ENCODE measurements around the gene UBAC2.
A peak's percentile ranks its signal among the peaks of the same experiment; 100 is the strongest.

The UBAC2 gene

GRCh38 chr13:99298056-99298455 lies 97.4 kb downstream of the UBAC2 start:
- Histone ChIP-seq H3K27ac (ENCODE audit: low read depth in 2 of 2, low read length in 2 of 2) (no peak overlapping the region), H3K4me3 (ENCODE audit: low read length in 2 of 2) (no peak overlapping the region), H3K36me3 (ENCODE audit: control insufficient read depth in 2 of 2, insufficient read depth in 2 of 2, low read length in 2 of 2) (peaks cover 0 to 2% of the 10 kb centered on the region in 2 donors), H3K9me3 (ENCODE audit: control insufficient read depth in 2 of 2, low read length in 2 of 2) (no peaks in the 10 kb centered on the region), H3K27me3 (ENCODE audit: control insufficient read depth in 2 of 2, insufficient read depth in 2 of 2, low read length in 2 of 2) (no peaks in the 10 kb centered on the region), H3K9ac (ENCODE audit: low read depth in 1 of 2, low read length in 2 of 2) (no peak overlapping the region), H3K4me1 (ENCODE audit: control insufficient read depth in 2 of 2, insufficient read depth in 2 of 2, low read length in 2 of 2) (peaks cover 8 to 14% of the 10 kb centered on the region in 2 donors)

- no peak overlapping the region for H3K9ac ChIP-seq (ENCODE audit: low read depth in 1 of 2, low read length in 2 of 2)
- H3K27me3 ChIP-seq (ENCODE audit: control insufficient read depth in 2 of 2, insufficient read depth in 2 of 2, low read length in 2 of 2): no peaks in the 10 kb centered on the region
- H3K4me1 ChIP-seq (ENCODE audit: control insufficient read depth in 2 of 2, insufficient read depth in 2 of 2, low read length in 2 of 2): peaks cover under 1 to 9% of the 10 kb centered on the region in 2 donors
- no peaks in the 10 kb centered on the region for H3K9me3 ChIP-seq (ENCODE audit: control insufficient read depth in 2 of 2, low read length in 2 of 2)
- H3K27ac ChIP-seq (ENCODE audit: low read depth in 2 of 2, low read length in 2 of 2): peak overlapping the region in 1 of 2 donors; percentile 44
- H3K4me3 ChIP-seq (ENCODE audit: low read length in 2 of 2): no peak overlapping the region
- peaks cover 0 to 4% of the 10 kb centered on the region in 2 donors for H3K36me3 ChIP-seq (ENCODE audit: control insufficient read depth in 2 of 2, insufficient read depth in 2 of 2, low read length in 2 of 2)
These were observed 98.7 kb downstream of the UBAC2 start for GRCh38 chr13:99299256-99299919.

GRCh38 chr13:99299920-99300341 lies 99.3 kb downstream of the UBAC2 start:
- Histone ChIP-seq H3K36me3 (ENCODE audit: control insufficient read depth in 2 of 2, insufficient read depth in 2 of 2, low read length in 2 of 2) (peaks cover 0 to 7% of the 10 kb centered on the region in 2 donors), H3K9ac (ENCODE audit: low read depth in 1 of 2, low read length in 2 of 2) (no peak overlapping the region), H3K4me3 (ENCODE audit: low read length in 2 of 2) (no peak overlapping the region), H3K9me3 (ENCODE audit: control insufficient read depth in 2 of 2, low read length in 2 of 2) (no peaks in the 10 kb centered on the region), H3K27me3 (ENCODE audit: control insufficient read depth in 2 of 2, insufficient read depth in 2 of 2, low read length in 2 of 2) (no peaks in the 10 kb centered on the region), H3K4me1 (ENCODE audit: control insufficient read depth in 2 of 2, insufficient read depth in 2 of 2, low read length in 2 of 2) (peaks cover 0 to 8% of the 10 kb centered on the region in 2 donors), H3K27ac (ENCODE audit: low read depth in 2 of 2, low read length in 2 of 2) (peak overlapping the region in 1 of 2 donors; percentile 44)

- peaks cover 0 to 5% of the 10 kb centered on the region in 2 donors for H3K36me3 ChIP-seq (ENCODE audit: control insufficient read depth in 2 of 2, insufficient read depth in 2 of 2, low read length in 2 of 2)
- no peaks in the 10 kb centered on the region for H3K27me3 ChIP-seq (ENCODE audit: control insufficient read depth in 2 of 2, insufficient read depth in 2 of 2, low read length in 2 of 2)
- peak overlapping the region; percentile 8 to 14 for H3K9ac ChIP-seq (ENCODE audit: low read depth in 1 of 2, low read length in 2 of 2)
- no peaks in the 10 kb centered on the region for H3K9me3 ChIP-seq (ENCODE audit: control insufficient read depth in 2 of 2, low read length in 2 of 2)
- peak overlapping the region; percentile 32 to 77 for H3K27ac ChIP-seq (ENCODE audit: low read depth in 2 of 2, low read length in 2 of 2)
- H3K4me1 ChIP-seq (ENCODE audit: control insufficient read depth in 2 of 2, insufficient read depth in 2 of 2, low read length in 2 of 2): peaks cover 0 to 8% of the 10 kb centered on the region in 2 donors
- H3K4me3 ChIP-seq (ENCODE audit: low read length in 2 of 2): no peak overlapping the region
These were observed 100.6 kb downstream of the UBAC2 start for GRCh38 chr13:99301056-99301838.

GRCh38 chr13:99301913-99302636 lies 101.4 kb downstream of the UBAC2 start:
- H3K4me1 ChIP-seq (ENCODE audit: control insufficient read depth in 2 of 2, insufficient read depth in 2 of 2, low read length in 2 of 2): peaks cover 0 to 8% of the 10 kb centered on the region in 2 donors
- H3K4me3 ChIP-seq (ENCODE audit: low read length in 2 of 2): no peak overlapping the region
- peaks cover 0 to 5% of the 10 kb centered on the region in 2 donors for H3K36me3 ChIP-seq (ENCODE audit: control insufficient read depth in 2 of 2, insufficient read depth in 2 of 2, low read length in 2 of 2)
- peak overlapping the region; percentile 30 to 77 for H3K27ac ChIP-seq (ENCODE audit: low read depth in 2 of 2, low read length in 2 of 2)
- H3K9ac ChIP-seq (ENCODE audit: low read depth in 1 of 2, low read length in 2 of 2): no peak overlapping the region
- no peaks in the 10 kb centered on the region for H3K9me3 ChIP-seq (ENCODE audit: control insufficient read depth in 2 of 2, low read length in 2 of 2)
- no peaks in the 10 kb centered on the region for H3K27me3 ChIP-seq (ENCODE audit: control insufficient read depth in 2 of 2, insufficient read depth in 2 of 2, low read length in 2 of 2)

- Histone ChIP-seq H3K27me3 (ENCODE audit: control insufficient read depth in 2 of 2, insufficient read depth in 2 of 2, low read length in 2 of 2) (no peaks in the 10 kb centered on the region), H3K4me3 (ENCODE audit: low read length in 2 of 2) (peak overlapping the region in 1 of 2 donors; percentile 62), H3K9ac (ENCODE audit: low read depth in 1 of 2, low read length in 2 of 2) (peak overlapping the region in 1 of 2 donors; percentile 66), H3K36me3 (ENCODE audit: control insufficient read depth in 2 of 2, insufficient read depth in 2 of 2, low read length in 2 of 2) (peaks cover 0 to 5% of the 10 kb centered on the region in 2 donors), H3K9me3 (ENCODE audit: control insufficient read depth in 2 of 2, low read length in 2 of 2) (no peaks in the 10 kb centered on the region), H3K4me1 (ENCODE audit: control insufficient read depth in 2 of 2, insufficient read depth in 2 of 2, low read length in 2 of 2) (peaks cover 0 to 10% of the 10 kb centered on the region in 2 donors), H3K27ac (ENCODE audit: low read depth in 2 of 2, low read length in 2 of 2) (peak overlapping the region; percentile 30 to 77)
These were observed 102.2 kb downstream of the UBAC2 start for GRCh38 chr13:99302637-99303505.

DNA sequence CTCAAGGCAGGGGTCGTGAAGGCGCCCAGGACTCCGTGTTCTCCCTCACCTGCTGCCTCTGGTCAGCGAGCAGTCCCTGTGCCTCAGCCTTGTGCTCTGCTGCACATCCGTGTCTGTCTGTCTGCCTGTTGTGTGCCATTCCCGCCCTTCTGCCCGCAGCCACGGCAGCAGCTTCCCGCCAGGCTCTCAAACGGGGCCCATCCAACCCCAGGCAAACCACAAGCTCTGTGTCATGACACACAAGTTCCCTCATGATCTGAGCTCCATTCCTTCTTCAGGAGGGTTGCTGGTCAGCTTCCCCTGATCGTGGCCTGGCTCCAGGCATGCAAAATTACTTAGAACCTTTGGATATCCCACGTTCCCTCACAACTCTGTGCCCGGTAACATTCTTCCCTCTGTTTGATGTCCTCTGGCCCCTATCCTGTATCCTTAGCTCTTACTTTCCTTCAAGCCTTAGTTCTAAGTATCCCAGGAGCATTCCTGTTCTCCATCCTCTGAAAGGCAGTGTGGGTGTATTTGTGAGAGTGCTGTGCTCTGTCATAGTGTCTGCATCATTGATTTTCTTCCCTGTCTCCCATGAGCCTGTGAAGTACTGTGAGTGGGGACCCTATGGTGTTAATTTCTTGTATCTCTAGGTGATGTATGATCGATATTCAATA lies 103.3 kb downstream of the UBAC2 start:
- Histone ChIP-seq H3K4me1 (ENCODE audit: control insufficient read depth in 2 of 2, insufficient read depth in 2 of 2, low read length in 2 of 2) (peaks cover 0 to 13% of the 10 kb centered on the region in 2 donors), H3K4me3 (ENCODE audit: low read length in 2 of 2) (peak overlapping the region; percentile 30 to 62), H3K36me3 (ENCODE audit: control insufficient read depth in 2 of 2, insufficient read depth in 2 of 2, low read length in 2 of 2) (peaks cover 5 to 7% of the 10 kb centered on the region in 2 donors), H3K9me3 (ENCODE audit: control insufficient read depth in 2 of 2, low read length in 2 of 2) (no peaks in the 10 kb centered on the region), H3K27ac (ENCODE audit: low read depth in 2 of 2, low read length in 2 of 2) (peak overlapping the region; percentile 76 to 77), H3K9ac (ENCODE audit: low read depth in 1 of 2, low read length in 2 of 2) (peak overlapping the region; percentile 46 to 66), H3K27me3 (ENCODE audit: control insufficient read depth in 2 of 2, insufficient read depth in 2 of 2, low read length in 2 of 2) (no peaks in the 10 kb centered on the region)

GRCh38 chr13:99304541-99304940 lies 103.9 kb downstream of the UBAC2 start:
- H3K9me3 ChIP-seq (ENCODE audit: control insufficient read depth in 2 of 2, low read length in 2 of 2): no peaks in the 10 kb centered on the region
- H3K4me1 ChIP-seq (ENCODE audit: control insufficient read depth in 2 of 2, insufficient read depth in 2 of 2, low read length in 2 of 2): peaks cover 0 to 13% of the 10 kb centered on the region in 2 donors
- H3K27me3 ChIP-seq (ENCODE audit: control insufficient read depth in 2 of 2, insufficient read depth in 2 of 2, low read length in 2 of 2): no peaks in the 10 kb centered on the region
- peak overlapping the region; percentile 46 to 66 for H3K9ac ChIP-seq (ENCODE audit: low read depth in 1 of 2, low read length in 2 of 2)
- peak overlapping the region; percentile 76 to 77 for H3K27ac ChIP-seq (ENCODE audit: low read depth in 2 of 2, low read length in 2 of 2)
- H3K4me3 ChIP-seq (ENCODE audit: low read length in 2 of 2): peak overlapping the region; percentile 38 to 62
- H3K36me3 ChIP-seq (ENCODE audit: control insufficient read depth in 2 of 2, insufficient read depth in 2 of 2, low read length in 2 of 2): peaks cover 5 to 7% of the 10 kb centered on the region in 2 donors

DNA sequence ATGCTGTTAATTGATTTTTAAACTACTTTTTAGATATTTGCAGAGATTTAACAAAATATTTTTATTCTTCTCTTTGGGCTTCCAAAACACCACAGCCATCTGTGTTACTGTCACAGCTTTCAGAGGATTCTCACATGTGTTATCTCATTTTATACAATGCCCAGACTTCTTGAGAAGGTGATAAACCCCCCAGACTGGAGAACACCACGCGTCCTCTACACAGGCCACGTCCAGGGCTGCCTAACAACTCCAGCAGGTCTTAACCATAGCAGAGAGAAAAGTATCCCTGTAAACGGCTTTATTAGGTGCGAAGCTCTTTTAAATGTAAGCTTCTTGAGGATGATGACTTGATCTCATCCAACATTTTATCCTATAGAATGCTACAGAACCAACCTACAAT lies 104.5 kb downstream of the UBAC2 start:
- Histone ChIP-seq H3K27ac (ENCODE audit: low read depth in 2 of 2, low read length in 2 of 2) (peak overlapping the region; percentile 76 to 77), H3K4me3 (ENCODE audit: low read length in 2 of 2) (peak overlapping the region in 1 of 2 donors; percentile 62), H3K4me1 (ENCODE audit: control insufficient read depth in 2 of 2, insufficient read depth in 2 of 2, low read length in 2 of 2) (peaks cover 0 to 8% of the 10 kb centered on the region in 2 donors)

More for the DNA sequence above, 104.5 kb downstream of the UBAC2 start:
- no peaks in the 10 kb centered on the region for H3K9me3 ChIP-seq (ENCODE audit: control insufficient read depth in 2 of 2, low read length in 2 of 2)
- peak overlapping the region; percentile 46 to 66 for H3K9ac ChIP-seq (ENCODE audit: low read depth in 1 of 2, low read length in 2 of 2)
- peaks cover 5 to 7% of the 10 kb centered on the region in 2 donors for H3K36me3 ChIP-seq (ENCODE audit: control insufficient read depth in 2 of 2, insufficient read depth in 2 of 2, low read length in 2 of 2)
- H3K27me3 ChIP-seq (ENCODE audit: control insufficient read depth in 2 of 2, insufficient read depth in 2 of 2, low read length in 2 of 2): no peaks in the 10 kb centered on the region
